K562 (cell line): ENCODE results near the gene TRIP12. TPM values are rescaled to one million over a fixed set of nuclear protein-coding genes. Genes with fewer than 3 reads are reported as not detected.

Source experiments
- BRD9 ChIP-seq: fragments of 450-650 bp; IDR thresholded peaks from 2 replicates; pipeline ENCODE4 v1.6.1; 2018; ENCODE audit warnings: low read depth; ENCODE audit not compliant: partially characterized antibody
- CHD1 ChIP-seq: fragments of 200-600 bp; sonication (generic); IDR thresholded peaks from one replicate; pipeline ENCODE4 v1.6.1; 2012; ENCODE audit warnings: mild to moderate bottlenecking, moderate library complexity, low read length, inconsistent platforms
- CTBP1 ChIP-seq: fragments of 450-650 bp; IDR thresholded peaks from 2 replicates; pipeline ENCODE4 v1.6.1; 2016; ENCODE audit warnings: borderline replicate concordance
- HCFC1 ChIP-seq: IDR thresholded peaks from 2 replicates; pipeline ENCODE4 v1.6.1; 2012; ENCODE audit warnings: low read depth, low read length, improper control_type of control experiment
- HDAC2 ChIP-seq: fragments of 450-650 bp; IDR thresholded peaks from 2 replicates; pipeline ENCODE4 v1.6.1; 2016; ENCODE audit warnings: mild to moderate bottlenecking
- PHF20 ChIP-seq: fragments of 450-650 bp; IDR thresholded peaks from 2 replicates; pipeline ENCODE4 v1.6.1; 2018; ENCODE audit not compliant: partially characterized antibody
- POLR3A ChIP-seq: IDR thresholded peaks from 2 replicates; pipeline ENCODE4 v1.6.1; 2011; ENCODE audit warnings: borderline replicate concordance, mild to moderate bottlenecking, moderate library complexity; ENCODE audit not compliant: insufficient read length, insufficient read depth; ENCODE audit errors: extremely low read depth
- SAP30 ChIP-seq: fragments of 200-600 bp; sonication (generic); IDR thresholded peaks from 2 replicates; pipeline ENCODE4 v1.6.1; 2012; ENCODE audit warnings: borderline replicate concordance, low read depth, mild to moderate bottlenecking, moderate library complexity, low read length, control low read depth, inconsistent platforms; ENCODE audit not compliant: insufficient read depth, poor library complexity, severe bottlenecking
- SMAD2 ChIP-seq: fragments of 150-350 bp; IDR thresholded peaks from 2 replicates; pipeline ENCODE4 v1.6.1; 2014; ENCODE audit warnings: low read depth, mild to moderate bottlenecking, low read length
- TARDBP ChIP-seq: fragments of 450-650 bp; IDR thresholded peaks from 2 replicates; pipeline ENCODE4 v1.6.1; 2016
- U2AF2 ChIP-seq: fragments of 200-400 bp; formaldehyde crosslinking; optimal IDR thresholded peaks from 2 replicates; pipeline ENCODE3; 2017; ENCODE audit warnings: low read depth, mild to moderate bottlenecking, low read length
- ZNF174 ChIP-seq: fragments of 250-450 bp; sonication (Bioruptor Pico); IDR thresholded peaks from 2 replicates; pipeline ENCODE4 v1.4.0; 2020; ENCODE audit warnings: mild to moderate bottlenecking
- ZNF184 ChIP-seq: sonication (generic); formaldehyde crosslinking; IDR thresholded peaks from 2 replicates; pipeline ENCODE4 v1.5.0; 2020; ENCODE audit warnings: missing genetic modification reagents
- polyA plus RNA-seq, 8 experiments: library from polyadenylated mRNA; depleted of rRNA in 4 of 8; stranded (reverse) in 5 of 8; unstranded in 3 of 8; fragments of >200 nt; fragmentation: Nextera tagmentation in 2 of 8; fragmentation: Illumina TruSeq in 1 of 8; extraction: Ambion mirVana in 2 of 8; extraction: Trizol in 1 of 8; gene quantifications; 2 replicates each; pipeline versions ENCODE4 v1.2.1 to v1.2.3, GENCODE V29; 2011 to 2014; ENCODE audit warnings: inconsistent platforms in 1 of 8, missing spikeins in 1 of 8
- total RNA-seq, 7 experiments: library from RNA; depleted of rRNA in 6 of 7; stranded (reverse); fragments of >200 nt in 6 of 7; fragmentation: Illumina TruSeq in 2 of 7; extraction: Trizol in 2 of 7; gene quantifications; 2 replicates each; pipeline versions ENCODE4 v1.2.1 to v1.2.3, GENCODE V29; 2011 to 2021; ENCODE audit warnings: low replicate concordance in 1 of 7
- TF ChIP-seq, protein P1 (sequence below): fragments of 450-650 bp; IDR thresholded peaks from 2 replicates; pipeline ENCODE4 v1.6.1; 2016; ENCODE audit warnings: low read depth
- TF ChIP-seq, protein P2 (sequence below): fragments of 450-650 bp; IDR thresholded peaks from 2 replicates; pipeline ENCODE4 v1.6.1; 2016; ENCODE audit warnings: borderline replicate concordance
- TF ChIP-seq, protein P3 (sequence below): conservative IDR thresholded peaks from 2 replicates; pipeline ENCODE4 v1.6.1; 2011; ENCODE audit warnings: low read depth, mild to moderate bottlenecking, low read length; ENCODE audit not compliant: control insufficient read depth

The TRIP12 gene
- total and polyA plus RNA-seq, 9 of the 15 experiments (the other 6 are each of a cell fraction or from before 2014, with no cell fraction given) = 15.2 to 131 (median 80.1) TPM

DNA sequence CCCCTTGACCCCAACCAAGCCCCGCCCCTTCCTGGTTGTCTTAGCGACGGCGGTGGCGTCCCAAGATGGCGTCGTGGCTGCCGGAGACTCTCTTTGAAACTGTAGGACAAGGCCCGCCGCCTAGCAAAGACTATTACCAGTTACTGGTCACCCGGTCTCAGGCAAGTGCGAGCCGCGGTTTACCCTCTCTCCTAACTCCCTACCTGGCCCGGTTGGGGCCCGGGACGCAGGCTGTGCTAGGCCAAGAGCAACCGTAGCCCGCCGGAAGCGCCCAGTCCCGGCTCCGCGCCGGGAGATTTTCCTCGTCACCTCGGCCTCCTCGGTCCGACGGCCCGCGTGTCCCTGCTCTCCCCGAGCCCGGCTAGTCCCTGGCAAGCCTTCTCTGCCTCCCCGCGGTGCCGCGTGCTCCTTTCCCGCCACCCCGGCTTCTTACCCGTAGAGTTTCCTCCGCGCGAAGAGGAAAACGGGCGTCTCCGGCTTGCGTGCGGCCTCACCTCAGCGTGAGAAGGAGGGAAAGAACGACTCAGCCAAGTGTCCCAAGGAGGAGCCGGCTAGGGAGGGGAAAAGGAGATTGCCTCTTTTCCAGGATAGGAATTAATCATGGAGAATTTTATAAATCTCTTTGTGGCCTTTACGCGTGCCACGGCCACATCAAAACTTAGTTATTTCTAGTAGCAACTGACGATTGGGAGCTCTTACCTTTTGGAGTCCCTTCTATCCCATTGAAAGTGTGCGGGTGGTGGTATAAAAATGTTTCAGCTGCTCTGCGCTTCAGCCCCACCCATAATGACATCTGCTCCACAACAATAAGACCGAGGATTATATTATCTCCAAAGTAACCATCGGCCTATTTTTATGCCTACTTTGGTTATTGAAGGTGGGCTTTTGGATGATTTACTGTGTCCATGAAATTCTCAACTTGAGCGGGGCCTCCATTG lies 909 bp upstream of the TRIP12 start, which contains the start of gene FBXO36 (continued):
- TF ChIP-seq SMAD2 (no peak), ZNF184 (CRISPR knock-in tag) (no peak), SAP30 (peak; percentile 96), CHD1 (no peak), PHF20 (peak; percentile 63), HDAC2 (peak; percentile 39; the same call in 1 of the 2 replicates), HCFC1 (peak; percentile 49), ZNF174 (CRISPR knock-in tag) (no peak), POLR3A (no peak), TARDBP (no peak), BRD9 (no peak), CTBP1 (0 out of 2 replicates have a peak, but pooled peaks have one; percentile 5), U2AF2 (no peak)
- TF ChIP-seq, protein P1, sequence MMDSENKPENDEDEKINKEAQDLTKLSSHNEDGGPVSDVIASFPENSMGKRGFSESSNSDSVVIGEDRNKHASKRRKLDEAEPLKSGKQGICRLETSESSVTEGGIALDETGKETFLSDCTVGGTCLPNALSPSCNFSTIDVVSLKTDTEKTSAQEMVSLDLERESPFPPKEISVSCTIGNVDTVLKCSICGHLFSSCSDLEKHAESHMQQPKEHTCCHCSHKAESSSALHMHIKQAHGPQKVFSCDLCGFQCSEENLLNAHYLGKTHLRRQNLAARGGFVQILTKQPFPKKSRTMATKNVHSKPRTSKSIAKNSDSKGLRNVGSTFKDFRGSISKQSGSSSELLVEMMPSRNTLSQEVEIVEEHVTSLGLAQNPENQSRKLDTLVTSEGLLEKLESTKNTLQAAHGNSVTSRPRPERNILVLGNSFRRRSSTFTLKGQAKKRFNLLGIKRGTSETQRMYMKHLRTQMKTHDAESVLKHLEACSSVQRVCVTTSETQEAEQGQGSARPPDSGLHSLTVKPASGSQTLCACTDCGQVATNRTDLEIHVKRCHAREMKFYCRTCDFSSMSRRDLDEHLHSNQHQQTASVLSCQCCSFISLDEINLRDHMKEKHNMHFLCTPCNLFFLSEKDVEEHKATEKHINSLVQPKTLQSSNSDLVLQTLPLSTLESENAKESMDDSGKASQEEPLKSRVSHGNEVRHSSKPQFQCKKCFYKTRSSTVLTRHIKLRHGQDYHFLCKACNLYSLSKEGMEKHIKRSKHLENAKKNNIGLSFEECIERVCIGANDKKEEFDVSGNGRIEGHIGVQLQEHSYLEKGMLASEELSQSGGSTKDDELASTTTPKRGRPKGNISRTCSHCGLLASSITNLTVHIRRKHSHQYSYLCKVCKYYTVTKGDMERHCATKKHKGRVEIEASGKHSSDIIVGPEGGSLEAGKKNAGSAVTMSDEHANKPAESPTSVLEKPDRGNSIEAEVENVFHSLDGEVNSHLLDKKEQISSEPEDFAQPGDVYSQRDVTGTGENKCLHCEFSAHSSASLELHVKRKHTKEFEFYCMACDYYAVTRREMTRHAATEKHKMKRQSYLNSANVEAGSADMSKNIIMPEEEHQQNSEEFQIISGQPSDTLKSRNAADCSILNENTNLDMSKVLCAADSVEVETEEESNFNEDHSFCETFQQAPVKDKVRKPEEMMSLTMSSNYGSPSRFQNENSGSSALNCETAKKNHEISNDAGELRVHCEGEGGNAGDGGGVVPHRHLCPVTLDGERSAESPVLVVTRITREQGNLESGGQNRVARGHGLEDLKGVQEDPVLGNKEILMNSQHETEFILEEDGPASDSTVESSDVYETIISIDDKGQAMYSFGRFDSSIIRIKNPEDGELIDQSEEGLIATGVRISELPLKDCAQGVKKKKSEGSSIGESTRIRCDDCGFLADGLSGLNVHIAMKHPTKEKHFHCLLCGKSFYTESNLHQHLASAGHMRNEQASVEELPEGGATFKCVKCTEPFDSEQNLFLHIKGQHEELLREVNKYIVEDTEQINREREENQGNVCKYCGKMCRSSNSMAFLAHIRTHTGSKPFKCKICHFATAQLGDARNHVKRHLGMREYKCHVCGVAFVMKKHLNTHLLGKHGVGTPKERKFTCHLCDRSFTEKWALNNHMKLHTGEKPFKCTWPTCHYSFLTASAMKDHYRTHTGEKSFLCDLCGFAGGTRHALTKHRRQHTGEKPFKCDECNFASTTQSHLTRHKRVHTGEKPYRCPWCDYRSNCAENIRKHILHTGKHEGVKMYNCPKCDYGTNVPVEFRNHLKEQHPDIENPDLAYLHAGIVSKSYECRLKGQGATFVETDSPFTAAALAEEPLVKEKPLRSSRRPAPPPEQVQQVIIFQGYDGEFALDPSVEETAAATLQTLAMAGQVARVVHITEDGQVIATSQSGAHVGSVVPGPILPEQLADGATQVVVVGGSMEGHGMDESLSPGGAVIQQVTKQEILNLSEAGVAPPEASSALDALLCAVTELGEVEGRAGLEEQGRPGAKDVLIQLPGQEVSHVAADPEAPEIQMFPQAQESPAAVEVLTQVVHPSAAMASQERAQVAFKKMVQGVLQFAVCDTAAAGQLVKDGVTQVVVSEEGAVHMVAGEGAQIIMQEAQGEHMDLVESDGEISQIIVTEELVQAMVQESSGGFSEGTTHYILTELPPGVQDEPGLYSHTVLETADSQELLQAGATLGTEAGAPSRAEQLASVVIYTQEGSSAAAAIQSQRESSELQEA = no peak
- TF ChIP-seq, protein P2, sequence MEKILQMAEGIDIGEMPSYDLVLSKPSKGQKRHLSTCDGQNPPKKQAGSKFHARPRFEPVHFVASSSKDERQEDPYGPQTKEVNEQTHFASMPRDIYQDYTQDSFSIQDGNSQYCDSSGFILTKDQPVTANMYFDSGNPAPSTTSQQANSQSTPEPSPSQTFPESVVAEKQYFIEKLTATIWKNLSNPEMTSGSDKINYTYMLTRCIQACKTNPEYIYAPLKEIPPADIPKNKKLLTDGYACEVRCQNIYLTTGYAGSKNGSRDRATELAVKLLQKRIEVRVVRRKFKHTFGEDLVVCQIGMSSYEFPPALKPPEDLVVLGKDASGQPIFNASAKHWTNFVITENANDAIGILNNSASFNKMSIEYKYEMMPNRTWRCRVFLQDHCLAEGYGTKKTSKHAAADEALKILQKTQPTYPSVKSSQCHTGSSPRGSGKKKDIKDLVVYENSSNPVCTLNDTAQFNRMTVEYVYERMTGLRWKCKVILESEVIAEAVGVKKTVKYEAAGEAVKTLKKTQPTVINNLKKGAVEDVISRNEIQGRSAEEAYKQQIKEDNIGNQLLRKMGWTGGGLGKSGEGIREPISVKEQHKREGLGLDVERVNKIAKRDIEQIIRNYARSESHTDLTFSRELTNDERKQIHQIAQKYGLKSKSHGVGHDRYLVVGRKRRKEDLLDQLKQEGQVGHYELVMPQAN = peak; percentile 95
- TF ChIP-seq, protein P3, sequence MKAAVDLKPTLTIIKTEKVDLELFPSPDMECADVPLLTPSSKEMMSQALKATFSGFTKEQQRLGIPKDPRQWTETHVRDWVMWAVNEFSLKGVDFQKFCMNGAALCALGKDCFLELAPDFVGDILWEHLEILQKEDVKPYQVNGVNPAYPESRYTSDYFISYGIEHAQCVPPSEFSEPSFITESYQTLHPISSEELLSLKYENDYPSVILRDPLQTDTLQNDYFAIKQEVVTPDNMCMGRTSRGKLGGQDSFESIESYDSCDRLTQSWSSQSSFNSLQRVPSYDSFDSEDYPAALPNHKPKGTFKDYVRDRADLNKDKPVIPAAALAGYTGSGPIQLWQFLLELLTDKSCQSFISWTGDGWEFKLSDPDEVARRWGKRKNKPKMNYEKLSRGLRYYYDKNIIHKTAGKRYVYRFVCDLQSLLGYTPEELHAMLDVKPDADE = peak; percentile 65
